AG04449 (cell line): ENCODE results near the gene PDLIM3.
A peak's percentile ranks its signal among the peaks of the same experiment; 100 is the strongest.

ENCODE experiments used
- CTCF ChIA-PET: fragments of 350-600 bp; formaldehyde crosslinking; extraction: SDS; loops from one replicate; lab custom pipeline; 2021; ENCODE audit warnings: antibody characterized with exemption; lab: Yijun Ruan, JAX
- POLR2A ChIA-PET: fragments of 400-600, 350-600 bp; formaldehyde crosslinking; extraction: SDS; loops from one replicate; lab custom pipeline; 2020; ENCODE audit warnings: antibody characterized with exemption, inconsistent platforms; lab: Yijun Ruan, JAX
- DNase-seq: peaks from one replicate; pipeline ENCODE4 v3.0.0-alpha.2; 2010; ENCODE audit warnings: low read depth, low spot score
- H3K4me3 ChIP-seq: 2 replicates; pipeline ENCODE4 v1.5.1; 2011; ENCODE audit warnings: low read depth, mild to moderate bottlenecking, control low read depth, low read length
- CTCF ChIP-seq: IDR thresholded peaks from one replicate; pipeline ENCODE4 v1.5.1; 2011; ENCODE audit warnings: mild to moderate bottlenecking, moderate library complexity, low read length, control low read depth, inconsistent platforms; ENCODE audit not compliant: insufficient read depth; ENCODE audit errors: missing control alignments

The PDLIM3 gene, protein sequence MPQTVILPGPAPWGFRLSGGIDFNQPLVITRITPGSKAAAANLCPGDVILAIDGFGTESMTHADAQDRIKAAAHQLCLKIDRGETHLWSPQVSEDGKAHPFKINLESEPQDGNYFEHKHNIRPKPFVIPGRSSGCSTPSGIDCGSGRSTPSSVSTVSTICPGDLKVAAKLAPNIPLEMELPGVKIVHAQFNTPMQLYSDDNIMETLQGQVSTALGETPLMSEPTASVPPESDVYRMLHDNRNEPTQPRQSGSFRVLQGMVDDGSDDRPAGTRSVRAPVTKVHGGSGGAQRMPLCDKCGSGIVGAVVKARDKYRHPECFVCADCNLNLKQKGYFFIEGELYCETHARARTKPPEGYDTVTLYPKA

DNA sequence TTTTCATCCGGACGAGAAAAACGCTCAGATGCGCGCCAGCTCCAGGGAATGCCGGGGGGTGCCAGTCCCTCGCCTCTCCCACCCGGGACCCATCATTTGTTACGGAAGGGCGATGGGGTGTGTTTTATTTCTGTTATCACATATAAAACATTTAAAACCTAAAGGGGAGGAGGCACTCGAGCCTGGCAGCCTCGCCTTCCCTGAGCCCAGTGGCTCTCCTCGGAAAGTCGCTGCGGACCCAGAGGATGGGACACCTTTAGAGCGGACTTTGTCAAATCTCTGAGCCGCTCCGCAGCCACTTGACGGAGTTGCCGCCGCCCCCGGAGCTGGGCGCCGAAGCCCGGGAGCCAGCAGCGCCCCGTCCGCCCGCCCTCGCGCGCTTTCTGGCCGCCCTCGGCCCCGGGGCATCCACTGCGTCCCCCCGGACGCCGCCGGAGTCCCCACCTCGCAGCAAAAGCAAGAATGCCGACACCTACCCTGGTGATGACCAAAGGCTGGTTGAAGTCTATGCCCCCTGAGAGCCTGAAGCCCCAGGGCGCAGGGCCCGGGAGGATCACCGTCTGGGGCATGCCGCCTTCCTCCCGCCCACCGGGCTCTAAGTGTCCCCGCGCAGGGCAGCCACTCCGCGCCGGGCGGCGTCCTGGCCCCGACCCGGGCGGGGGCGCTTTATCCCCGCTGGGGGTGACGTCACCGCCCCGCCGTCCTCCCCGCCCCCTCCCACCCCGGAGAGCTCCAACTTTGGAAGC lies at the start of gene PDLIM3:
Gene PDLIM3 (minus strand): TSS at position 642 of the 746 bp plus-strand sequence. CDS start 73 bp downstream, at position 569.
- no peak for DNase-seq
- TF ChIP-seq CTCF = no peak
- peak within 1 kb of the TSS; percentile 52 for H3K4me3 ChIP-seq
- ChIA-PET CTCF (interaction anchor here (0.9 kb wide), 1 partner anchor 63 kb away, joined by 3 read pairs; no protein-coding TSS in a partner anchor), POLR2A (no interaction called here)

DNA sequence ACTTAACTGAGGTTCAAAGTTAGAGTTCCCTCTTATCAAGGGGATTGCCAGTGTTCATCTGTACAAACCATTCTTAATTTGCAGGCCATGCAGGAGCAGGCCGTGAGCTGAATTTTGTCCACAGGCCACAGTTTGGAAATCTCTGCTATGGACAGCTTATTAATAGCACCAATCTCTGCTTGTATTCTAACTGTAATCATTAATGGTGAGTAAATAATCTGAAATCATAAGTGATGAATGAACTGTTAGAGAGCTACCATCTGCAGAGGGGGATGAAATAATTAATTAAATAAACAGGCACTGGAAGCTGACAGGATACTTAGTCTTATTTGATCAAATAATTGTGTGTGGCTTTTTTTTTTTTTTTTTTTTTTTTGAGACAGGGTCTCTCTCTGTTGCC lies 48.5 kb upstream of the PDLIM3 start:
- ChIA-PET CTCF (interaction anchor here (3.8 kb wide), 1 partner anchor 14 kb away, joined by 29 read pairs; no protein-coding TSS in a partner anchor), POLR2A (no interaction called here)
- no peak for TF ChIP-seq CTCF

GRCh38 chr4:185582651-185583400 lies 47.5 kb upstream of the PDLIM3 start:
- POLR2A ChIA-PET = no interaction called here
- CTCF ChIA-PET = interaction anchor here (1.0 to 2.0 kb wide), 3 partner anchors 9 to 16 kb away, joined by 3 to 5 read pairs (median 4); no protein-coding TSS in a partner anchor

More for the DNA sequence above, 48.5 kb upstream of the PDLIM3 start:
- H3K4me3 ChIP-seq = no peak overlapping the region
- DNase-seq = no peak

GRCh38 chr4:185580699-185581098 lies 45.4 kb upstream of the PDLIM3 start:
- no peak for TF ChIP-seq CTCF
- ChIA-PET CTCF (no interaction called here), POLR2A (no interaction called here)
- DNase-seq = no peak
- no peak overlapping the region for H3K4me3 ChIP-seq

More at GRCh38 chr4:185582651-185583400, 47.5 kb upstream of the PDLIM3 start:
- H3K4me3 ChIP-seq = no peak overlapping the region
- no peak for DNase-seq
- no peak for TF ChIP-seq CTCF

- H3K4me3 ChIP-seq = no peak overlapping the region
- no peak for DNase-seq
- ChIA-PET POLR2A (no interaction called here), CTCF (interaction anchor here (3.4 kb wide), 1 partner anchor 20 kb away, joined by 25 read pairs; no protein-coding TSS in a partner anchor)
- no peak for TF ChIP-seq CTCF
These were observed 43.0 kb upstream of the PDLIM3 start for GRCh38 chr4:185578284-185578683.
